ENCODE data around the gene PCDHGB4.
A peak's percentile ranks its signal among the peaks of the same experiment; 100 is the strongest.

DNA sequence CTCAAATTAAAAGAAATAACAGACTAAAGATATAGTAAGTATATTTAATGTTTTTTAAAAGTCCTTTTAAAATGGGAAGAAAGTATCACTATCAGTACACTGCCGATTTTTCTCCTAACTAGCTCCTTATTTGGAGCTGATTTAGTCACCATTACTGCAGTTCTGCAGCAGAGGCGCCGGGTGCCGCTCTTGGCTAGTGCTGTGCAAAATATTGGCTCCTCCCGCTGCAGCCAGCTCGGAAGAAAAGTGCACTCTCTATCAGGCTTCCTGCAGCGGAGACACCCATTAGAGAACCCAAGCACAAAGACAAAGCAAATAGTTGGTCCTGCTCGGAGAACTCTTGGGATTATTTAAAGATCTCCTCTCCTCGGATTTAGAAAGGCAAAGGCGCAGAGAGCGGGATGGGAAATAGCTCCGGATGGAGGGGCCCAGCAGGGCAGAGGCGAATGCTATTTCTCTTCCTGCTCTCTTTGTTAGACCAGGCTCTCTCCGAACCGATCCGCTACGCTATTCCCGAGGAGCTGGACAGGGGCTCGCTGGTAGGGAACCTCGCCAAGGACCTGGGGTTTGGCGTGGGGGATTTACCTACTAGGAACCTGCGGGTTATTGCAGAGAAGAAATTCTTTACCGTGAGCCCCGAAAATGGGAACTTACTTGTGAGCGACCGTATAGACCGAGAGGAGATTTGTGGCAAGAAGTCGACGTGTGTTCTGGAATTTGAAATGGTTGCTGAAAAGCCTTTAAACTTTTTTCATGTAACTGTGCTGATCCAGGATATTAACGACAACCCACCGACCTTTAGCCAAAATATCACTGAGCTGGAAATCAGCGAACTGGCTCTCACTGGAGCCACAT lies 17.3 kb upstream of the PCDHGB4 start, which contains the start of gene PCDHGB3:
- TF ChIP-seq, protein P1, sequence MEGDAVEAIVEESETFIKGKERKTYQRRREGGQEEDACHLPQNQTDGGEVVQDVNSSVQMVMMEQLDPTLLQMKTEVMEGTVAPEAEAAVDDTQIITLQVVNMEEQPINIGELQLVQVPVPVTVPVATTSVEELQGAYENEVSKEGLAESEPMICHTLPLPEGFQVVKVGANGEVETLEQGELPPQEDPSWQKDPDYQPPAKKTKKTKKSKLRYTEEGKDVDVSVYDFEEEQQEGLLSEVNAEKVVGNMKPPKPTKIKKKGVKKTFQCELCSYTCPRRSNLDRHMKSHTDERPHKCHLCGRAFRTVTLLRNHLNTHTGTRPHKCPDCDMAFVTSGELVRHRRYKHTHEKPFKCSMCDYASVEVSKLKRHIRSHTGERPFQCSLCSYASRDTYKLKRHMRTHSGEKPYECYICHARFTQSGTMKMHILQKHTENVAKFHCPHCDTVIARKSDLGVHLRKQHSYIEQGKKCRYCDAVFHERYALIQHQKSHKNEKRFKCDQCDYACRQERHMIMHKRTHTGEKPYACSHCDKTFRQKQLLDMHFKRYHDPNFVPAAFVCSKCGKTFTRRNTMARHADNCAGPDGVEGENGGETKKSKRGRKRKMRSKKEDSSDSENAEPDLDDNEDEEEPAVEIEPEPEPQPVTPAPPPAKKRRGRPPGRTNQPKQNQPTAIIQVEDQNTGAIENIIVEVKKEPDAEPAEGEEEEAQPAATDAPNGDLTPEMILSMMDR (IDR thresholded peaks at IDR 0.05): peak in 3 of 6 experiments; percentile 31 to 46 (median 36)
- TF ChIP-seq POLR2A (IDR thresholded peaks at IDR 0.05): no peak

All from thyroid gland (tissue), 4 donors.